IMR-90 (cell line): ENCODE data around the gene OR10H1. TPM values are rescaled to one million over a fixed set of nuclear protein-coding genes. Genes with fewer than 3 reads are reported as not detected.

ENCODE experiments used
- ATAC-seq: fragments of 200-7000 bp; cut with Tn5 transposase; 2 replicates; pipeline ENCODE4 v1.9.1; 2020; ENCODE audit warnings: low read depth, mild to moderate bottlenecking, moderate library complexity
- BruUV-seq: library from RNA; stranded (reverse); fragments of 400-500 nt; replicated peaks from 2 replicates; lab custom pipeline; 2021; lab: Mats Ljungman, UMichigan
- CTCF ChIA-PET: fragments of 300-600 bp; formaldehyde crosslinking; extraction: SDS; loops from one replicate; lab custom pipeline; 2021; ENCODE audit warnings: antibody characterized with exemption; lab: Yijun Ruan, JAX
- POLR2A ChIA-PET: fragments of 300-600 bp; sonication (Branson Sonifier 250); formaldehyde crosslinking; loops from one replicate; lab custom pipeline; 2022; ENCODE audit warnings: antibody characterized with exemption; ENCODE audit not compliant: unreplicated experiment; lab: Charles Lee
- DNase-seq: peaks from one replicate; pipeline ENCODE4 v3.0.0; 2013
- H2AFZ ChIP-seq: replicated peaks from 2 replicates; pipeline ENCODE3; 2013; ENCODE audit warnings: low read length, mild to moderate bottlenecking; ENCODE audit not compliant: poor library complexity
- H2AK5ac ChIP-seq: 2 replicates; pipeline ENCODE4 v1.6.1; 2013; ENCODE audit warnings: low read depth, low read length, inconsistent platforms
- H2AK9ac ChIP-seq: replicated peaks from 2 replicates; pipeline ENCODE3; 2013; ENCODE audit warnings: mild to moderate bottlenecking, low read depth, low read length, moderate library complexity; ENCODE audit not compliant: poor library complexity
- H2BK120ac ChIP-seq: 2 replicates; pipeline ENCODE4 v1.6.1; 2013; ENCODE audit warnings: low read depth, low read length, inconsistent platforms
- H2BK15ac ChIP-seq: 3 replicates; pipeline ENCODE4 v1.6.1; 2013; ENCODE audit warnings: low read depth, low read length, inconsistent platforms
- H2BK20ac ChIP-seq: 2 replicates; pipeline ENCODE4 v1.6.1; 2013; ENCODE audit warnings: low read depth, mild to moderate bottlenecking, inconsistent platforms, low read length, moderate library complexity
- H2BK5ac ChIP-seq: 2 replicates; pipeline ENCODE4 v1.6.1; 2013; ENCODE audit warnings: mild to moderate bottlenecking, low read depth, low read length, inconsistent platforms; ENCODE audit not compliant: poor library complexity, severe bottlenecking
- H3K14ac ChIP-seq: replicated peaks from 2 replicates; pipeline ENCODE4 v1.6.1; 2013; ENCODE audit warnings: low read depth, low read length, inconsistent platforms
- H3K18ac ChIP-seq: 2 replicates; pipeline ENCODE4 v1.6.1; 2013; ENCODE audit warnings: low read depth, low read length, control low read depth
- H3K23ac ChIP-seq: 2 replicates; pipeline ENCODE4 v1.6.1; 2013; ENCODE audit warnings: low read depth, low read length, inconsistent platforms
- H3K27ac ChIP-seq: 2 replicates; pipeline ENCODE4 v1.5.1; 2013; ENCODE audit warnings: mild to moderate bottlenecking, control low read depth, low read length; ENCODE audit not compliant: insufficient read depth
- H3K27me3 ChIP-seq: 2 replicates; pipeline ENCODE4 v1.6.1; 2013; ENCODE audit warnings: low read length; ENCODE audit not compliant: control insufficient read depth, insufficient read depth
- H3K36me3 ChIP-seq: 2 replicates; pipeline ENCODE4 v1.6.1; 2013; ENCODE audit warnings: low read length, mixed read lengths; ENCODE audit not compliant: control insufficient read depth, insufficient read depth
- H3K4ac ChIP-seq: 2 replicates; pipeline ENCODE4 v1.6.1; 2013; ENCODE audit warnings: low read depth, low read length, inconsistent platforms
- H3K4me1 ChIP-seq: 2 replicates; pipeline ENCODE4 v1.6.1; 2013; ENCODE audit warnings: low read length, mixed read lengths; ENCODE audit not compliant: control insufficient read depth, insufficient read depth
- H3K4me2 ChIP-seq: 2 replicates; pipeline ENCODE4 v1.6.1; 2013; ENCODE audit warnings: low read depth, mild to moderate bottlenecking, control low read depth, low read length, moderate library complexity
- H3K4me3 ChIP-seq: 2 replicates; pipeline ENCODE4 v1.5.1; 2013; ENCODE audit warnings: low read depth, mild to moderate bottlenecking, control low read depth, low read length, moderate library complexity; ENCODE audit not compliant: insufficient read depth
- H3K56ac ChIP-seq: 2 replicates; pipeline ENCODE4 v1.6.1; 2013; ENCODE audit warnings: low read length, inconsistent platforms; ENCODE audit not compliant: insufficient read depth; ENCODE audit errors: extremely low read depth
- H3K79me1 ChIP-seq, 2 experiments: 2 replicates each; pipeline ENCODE4 v1.6.1; 2013; ENCODE audit warnings: low read length in 2 of 2, inconsistent platforms in 1 of 2, low read depth in 1 of 2
- H3K9ac ChIP-seq: 2 replicates; pipeline ENCODE4 v1.6.1; 2013; ENCODE audit warnings: low read depth, low read length, control low read depth
- H3K9me1 ChIP-seq: 2 replicates; pipeline ENCODE4 v1.6.1; 2013; ENCODE audit warnings: low read length, inconsistent platforms; ENCODE audit not compliant: insufficient read depth
- H3K9me3 ChIP-seq: 2 replicates; pipeline ENCODE4 v1.6.1; 2013; ENCODE audit warnings: low read length; ENCODE audit not compliant: control insufficient read depth, insufficient read depth
- H4K20me1 ChIP-seq: 2 replicates; pipeline ENCODE4 v1.6.1; 2013; ENCODE audit warnings: low read length, inconsistent platforms; ENCODE audit not compliant: insufficient read depth
- H4K5ac ChIP-seq: 2 replicates; pipeline ENCODE4 v1.6.1; 2013; ENCODE audit warnings: mild to moderate bottlenecking, low read depth, low read length, control low read depth
- H4K8ac ChIP-seq, 2 experiments: 2 replicates each; pipeline ENCODE4 v1.6.1; 2013; ENCODE audit warnings: low read depth in 2 of 2, low read length in 2 of 2, control low read depth in 1 of 2, inconsistent platforms in 1 of 2
- H4K91ac ChIP-seq: 2 replicates; pipeline ENCODE4 v1.6.1; 2013; ENCODE audit warnings: low read depth, low read length, inconsistent platforms; ENCODE audit not compliant: insufficient read depth
- FOS ChIP-seq: fragments of 150-350 bp; IDR thresholded peaks from 2 replicates; pipeline ENCODE4 v1.6.1; 2016; ENCODE audit warnings: low read depth, low read length
- WGBS, 2 experiments: methylation state at CpG; one replicate each; pipeline versions ENCODE4 v1.1.5 to v1.1.7; 2013; ENCODE audit warnings: missing lambda C conversion rate in 2 of 2; ENCODE audit not compliant: insufficient read length in 1 of 2; ENCODE audit errors: extremely low coverage in 2 of 2; 5-methylcytosine and 5-hydroxymethylcytosine counted together
- dilution Hi-C: fragments of 300-500 bp; cut with HindIII; formaldehyde crosslinking; loops from one replicate; pipeline ENCODE4 v1.14.3; 2018; ENCODE audit warnings: low sequenced_read_pairs; ENCODE audit not compliant: unreplicated experiment
- in situ Hi-C: fragments of 300-500 bp; cut with MboI; formaldehyde crosslinking; loops from 3 replicates; pipeline ENCODE4 v1.14.3; 2019; ENCODE audit warnings: low sequenced_read_pairs, inconsistent platforms, mixed read lengths
- intact Hi-C: fragments of 100-400 bp; cut with micrococcal nuclease; formaldehyde crosslinking; loops from 2 replicates; pipeline ENCODE4 v1.10.0; 2022
- polyA plus RNA-seq, 3 experiments: library from polyadenylated mRNA; depleted of rRNA; stranded (reverse); fragments of >200 nt; gene quantifications; 2 replicates each; pipeline ENCODE4 v1.2.3, GENCODE V29; 2012; ENCODE audit warnings: low replicate concordance in 1 of 3
- total RNA-seq: library from RNA; depleted of rRNA; stranded (reverse); fragments of >200 nt; gene quantifications from 2 replicates; pipeline ENCODE4 v1.2.3, GENCODE V29; 2012
- TF ChIP-seq, protein P1 (sequence below): fragments of 150-350 bp; IDR thresholded peaks from 2 replicates; pipeline ENCODE4 v1.6.1; 2017; ENCODE audit warnings: mild to moderate bottlenecking, antibody characterized with exemption, low read length, low read depth

OR10H1 gene
- total and polyA plus RNA-seq, 2 of the 4 experiments (the other 2 are of a cell fraction): not detected

- no peak overlapping the region for H2AK9ac ChIP-seq
- H3K14ac ChIP-seq: no peak overlapping the region
- H4K20me1 ChIP-seq: no peaks in the 10 kb centered on the region
- no peak overlapping the region for H3K4me3 ChIP-seq
- BruUV-seq: no TSS peak
- no peaks in the 10 kb centered on the region for H3K36me3 ChIP-seq
- ChIA-PET CTCF (no interaction called here), POLR2A (no interaction called here)
- no CpG with 5 or more reads among the region's 7 CpGs for WGBS, 2 experiments
- dilution Hi-C loops: no loop called here
- no peak overlapping the region for H4K91ac ChIP-seq
- H2AFZ ChIP-seq: no peak overlapping the region
- H4K5ac ChIP-seq: no peak overlapping the region
- ATAC-seq: no peak
- TF ChIP-seq, protein P1, sequence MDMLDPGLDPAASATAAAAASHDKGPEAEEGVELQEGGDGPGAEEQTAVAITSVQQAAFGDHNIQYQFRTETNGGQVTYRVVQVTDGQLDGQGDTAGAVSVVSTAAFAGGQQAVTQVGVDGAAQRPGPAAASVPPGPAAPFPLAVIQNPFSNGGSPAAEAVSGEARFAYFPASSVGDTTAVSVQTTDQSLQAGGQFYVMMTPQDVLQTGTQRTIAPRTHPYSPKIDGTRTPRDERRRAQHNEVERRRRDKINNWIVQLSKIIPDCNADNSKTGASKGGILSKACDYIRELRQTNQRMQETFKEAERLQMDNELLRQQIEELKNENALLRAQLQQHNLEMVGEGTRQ: no peak
- no peak for TF ChIP-seq FOS
- H3K4ac ChIP-seq: no peak overlapping the region
- no peaks in the 10 kb centered on the region for H3K9me1 ChIP-seq
- no peak overlapping the region for H4K8ac ChIP-seq
- H3K27me3 ChIP-seq: no peaks in the 10 kb centered on the region
- DNase-seq: no peak
- H3K23ac ChIP-seq: no peak overlapping the region
- H3K56ac ChIP-seq: no peak overlapping the region
- H2BK5ac ChIP-seq: no peak overlapping the region
- no peaks in the 10 kb centered on the region for H3K4me1 ChIP-seq
- no peak overlapping the region for H2AK5ac ChIP-seq
- H3K9me3 ChIP-seq: no peaks in the 10 kb centered on the region
- no peaks in the 10 kb centered on the region for H3K79me1 ChIP-seq
- intact Hi-C loops: no loop called here
- no peak overlapping the region for H2BK15ac ChIP-seq
- in situ Hi-C loops: loop anchor here (25.0 kb wide), 1 partner anchor 359 kb away; the partner anchor contains the start of genes AP1M1 and FAM32A
- no peak overlapping the region for H3K4me2 ChIP-seq
- H3K9ac ChIP-seq: no peak overlapping the region
- no peak overlapping the region for H3K27ac ChIP-seq
- H3K18ac ChIP-seq: no peak overlapping the region
- no peak overlapping the region for H2BK20ac ChIP-seq
- no peak overlapping the region for H2BK120ac ChIP-seq
These were observed 12.7 kb upstream of the OR10H1 start for GRCh38 chr19:15828121-15828610.
